Activated T-cell treated with anti-CD3 and anti-CD28 coated beads for 24 hours (primary cell): Measurements from ENCODE around the gene GFER.
"Not testable (repeated sequence)": the region's sequence is repeated elsewhere in the genome, so short reads cannot be mapped to it uniquely, and the experiment has no call there.

Experiments used
- DNase-seq: peaks from one replicate; pipeline ENCODE4 v3.0.0-alpha.2; 2020; ENCODE audit warnings: low read depth

Gene GFER

GRCh38 chr16:2027024-2028010, 43.3 kb downstream of the GFER start:
- no peak for DNase-seq

GRCh38 chr16:2028146-2028545, 44.2 kb downstream of the GFER start:
- DNase-seq: no peak

GRCh38 chr16:2028620-2029220, 44.7 kb downstream of the GFER start:
- DNase-seq: no peak

GRCh38 chr16:2029350-2029749, 45.4 kb downstream of the GFER start:
- DNase-seq: no peak

GRCh38 chr16:2030036-2030435, 46.0 kb downstream of the GFER start:
- DNase-seq: no peak

GRCh38 chr16:2031081-2031577, 47.1 kb downstream of the GFER start:
- DNase-seq: no peak

GRCh38 chr16:2032285-2033056, 48.5 kb downstream of the GFER start:
- no peak for DNase-seq

- DNase-seq: no peak
These were observed 49.3 kb downstream of the GFER start for GRCh38 chr16:2033057-2033908.

- not testable (repeated sequence) for DNase-seq
These were observed 50.1 kb downstream of the GFER start for GRCh38 chr16:2033909-2034695.

- DNase-seq: no peak
These were observed 50.9 kb downstream of the GFER start for GRCh38 chr16:2034696-2035430.

GRCh38 chr16:2035431-2036199, 51.6 kb downstream of the GFER start:
- DNase-seq: no peak

GRCh38 chr16:2036200-2036966, 52.4 kb downstream of the GFER start:
- no peak for DNase-seq

GRCh38 chr16:2037115-2037514, 53.1 kb downstream of the GFER start:
- DNase-seq: no peak
